Astrocyte of the cerebellum (primary cell): ENCODE measurements around the gene CCDC107.
"Not testable (repeated sequence)": the region's sequence is repeated elsewhere in the genome, so short reads cannot be mapped to it uniquely, and the experiment has no call there.

ENCODE experiments used
- DNase-seq: peaks from one replicate; pipeline ENCODE4 v3.0.0-alpha.2; 2011; ENCODE audit warnings: low read depth
- H3K4me3 ChIP-seq: 2 replicates; pipeline ENCODE4 v1.5.1; 2011; ENCODE audit warnings: mild to moderate bottlenecking, low read depth, low read length, moderate library complexity
- in situ Hi-C: cut with HindIII; loops from 2 replicates; pipeline ENCODE4 v1.10.0; 2017; ENCODE audit warnings: low sequenced_read_pairs
- TF ChIP-seq, protein P1 (sequence below): IDR thresholded peaks from 2 replicates; pipeline ENCODE4 v1.5.1; 2012; ENCODE audit warnings: low read length, low read depth, moderate library complexity, mild to moderate bottlenecking; ENCODE audit errors: missing control alignments

The CCDC107 gene

DNA sequence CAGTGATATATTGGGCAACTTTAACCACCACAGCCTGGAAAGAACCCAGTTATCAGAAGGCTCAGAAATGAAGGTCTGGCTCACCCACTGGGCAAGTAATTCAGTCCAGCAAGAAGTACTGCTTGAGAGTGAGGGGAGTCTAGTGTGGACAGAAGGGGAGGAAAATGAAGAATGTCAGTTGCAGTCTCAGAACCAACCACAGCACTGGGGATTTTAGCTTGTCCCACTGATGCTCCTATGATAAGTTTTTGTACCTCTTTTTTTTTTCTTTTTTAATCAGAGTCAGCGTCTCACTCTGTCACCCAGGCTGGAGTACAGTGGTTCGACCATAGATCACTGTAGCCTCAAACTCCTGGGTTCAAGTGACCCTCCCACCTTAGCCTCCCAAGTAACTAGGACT, 30.5 kb upstream of the CCDC107 start:
- DNase-seq = no peak
- in situ Hi-C loops = no loop called here
- TF ChIP-seq, protein P1, sequence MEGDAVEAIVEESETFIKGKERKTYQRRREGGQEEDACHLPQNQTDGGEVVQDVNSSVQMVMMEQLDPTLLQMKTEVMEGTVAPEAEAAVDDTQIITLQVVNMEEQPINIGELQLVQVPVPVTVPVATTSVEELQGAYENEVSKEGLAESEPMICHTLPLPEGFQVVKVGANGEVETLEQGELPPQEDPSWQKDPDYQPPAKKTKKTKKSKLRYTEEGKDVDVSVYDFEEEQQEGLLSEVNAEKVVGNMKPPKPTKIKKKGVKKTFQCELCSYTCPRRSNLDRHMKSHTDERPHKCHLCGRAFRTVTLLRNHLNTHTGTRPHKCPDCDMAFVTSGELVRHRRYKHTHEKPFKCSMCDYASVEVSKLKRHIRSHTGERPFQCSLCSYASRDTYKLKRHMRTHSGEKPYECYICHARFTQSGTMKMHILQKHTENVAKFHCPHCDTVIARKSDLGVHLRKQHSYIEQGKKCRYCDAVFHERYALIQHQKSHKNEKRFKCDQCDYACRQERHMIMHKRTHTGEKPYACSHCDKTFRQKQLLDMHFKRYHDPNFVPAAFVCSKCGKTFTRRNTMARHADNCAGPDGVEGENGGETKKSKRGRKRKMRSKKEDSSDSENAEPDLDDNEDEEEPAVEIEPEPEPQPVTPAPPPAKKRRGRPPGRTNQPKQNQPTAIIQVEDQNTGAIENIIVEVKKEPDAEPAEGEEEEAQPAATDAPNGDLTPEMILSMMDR = no peak

DNA sequence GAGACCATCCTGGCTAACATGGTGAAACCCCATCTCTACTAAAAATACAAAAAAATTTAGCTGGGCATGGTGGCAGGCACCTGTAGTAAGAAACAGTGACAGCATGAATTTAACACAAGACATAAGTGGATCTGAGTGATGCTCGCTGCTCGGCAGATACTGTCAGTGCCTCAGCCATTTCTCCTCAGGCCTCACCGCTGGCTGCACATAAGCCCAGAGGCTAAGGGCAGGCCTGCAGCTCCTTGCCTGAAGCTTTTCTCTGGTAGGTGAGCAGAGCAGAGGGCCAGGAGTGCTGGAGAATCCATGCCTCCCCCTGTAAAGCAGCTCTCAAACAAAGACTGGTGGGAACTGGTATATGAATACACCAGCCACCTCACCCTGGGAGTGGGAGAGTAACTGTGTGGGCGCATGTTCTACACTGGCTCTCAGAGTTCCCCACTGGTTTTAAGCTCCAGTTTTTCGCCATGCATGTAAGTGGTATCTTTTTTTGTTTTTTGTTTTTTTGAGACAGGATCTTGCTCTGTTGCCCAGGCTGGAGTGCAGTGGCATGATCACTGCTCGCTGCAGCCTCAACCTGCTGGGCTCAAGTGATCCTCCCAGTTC, 29.6 kb upstream of the CCDC107 start:
- in situ Hi-C loops = no loop called here
- H3K4me3 ChIP-seq = no peak overlapping the region
- no peak for DNase-seq
- TF ChIP-seq, protein P1 = no peak

More for the DNA sequence above, 30.5 kb upstream of the CCDC107 start:
- no peak overlapping the region for H3K4me3 ChIP-seq

DNA sequence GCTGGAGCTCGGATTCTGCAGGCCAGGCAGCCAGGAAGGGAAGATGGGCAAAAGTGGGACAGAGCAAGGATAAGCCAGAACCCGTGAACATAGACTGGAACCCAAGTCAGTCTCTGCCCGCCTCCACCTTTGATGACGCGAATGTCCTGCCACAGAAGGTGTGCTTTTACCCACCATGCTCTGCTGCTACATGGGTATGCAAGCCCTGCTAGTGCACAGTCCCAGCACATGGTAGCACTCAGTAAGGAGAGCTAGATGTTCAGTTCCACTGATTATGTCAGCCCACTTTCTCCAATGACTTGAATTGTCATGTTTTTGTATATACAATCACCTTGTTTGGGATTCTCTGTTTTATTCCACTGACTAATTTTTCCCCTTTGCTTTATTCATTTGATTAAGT, 28.5 kb upstream of the CCDC107 start:
- no peak overlapping the region for H3K4me3 ChIP-seq
- TF ChIP-seq, protein P1 = no peak
- no peak for DNase-seq
- in situ Hi-C loops = no loop called here

DNA sequence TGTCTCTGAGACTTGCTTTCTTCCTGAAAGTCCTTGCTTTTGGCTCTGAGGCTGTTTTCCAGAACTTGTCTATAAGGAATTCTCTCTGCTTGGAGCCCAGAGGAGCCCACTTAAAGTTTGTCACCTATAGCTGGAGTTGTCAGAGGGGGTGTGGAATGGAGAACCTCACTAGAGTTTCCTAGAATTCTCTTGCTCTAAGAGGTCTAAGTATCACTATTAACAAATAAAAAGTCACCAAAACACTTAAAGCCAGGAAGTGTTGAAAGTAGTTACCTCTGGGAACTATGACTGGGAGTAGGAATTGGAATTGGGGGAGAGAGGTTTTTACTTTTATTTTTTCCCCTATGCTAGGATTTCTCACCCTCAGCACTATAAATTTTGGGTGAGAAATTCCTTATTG, 22.4 kb upstream of the CCDC107 start:
- in situ Hi-C loops = no loop called here
- no peak overlapping the region for H3K4me3 ChIP-seq
- DNase-seq = no peak
- TF ChIP-seq, protein P1 = no peak

DNA sequence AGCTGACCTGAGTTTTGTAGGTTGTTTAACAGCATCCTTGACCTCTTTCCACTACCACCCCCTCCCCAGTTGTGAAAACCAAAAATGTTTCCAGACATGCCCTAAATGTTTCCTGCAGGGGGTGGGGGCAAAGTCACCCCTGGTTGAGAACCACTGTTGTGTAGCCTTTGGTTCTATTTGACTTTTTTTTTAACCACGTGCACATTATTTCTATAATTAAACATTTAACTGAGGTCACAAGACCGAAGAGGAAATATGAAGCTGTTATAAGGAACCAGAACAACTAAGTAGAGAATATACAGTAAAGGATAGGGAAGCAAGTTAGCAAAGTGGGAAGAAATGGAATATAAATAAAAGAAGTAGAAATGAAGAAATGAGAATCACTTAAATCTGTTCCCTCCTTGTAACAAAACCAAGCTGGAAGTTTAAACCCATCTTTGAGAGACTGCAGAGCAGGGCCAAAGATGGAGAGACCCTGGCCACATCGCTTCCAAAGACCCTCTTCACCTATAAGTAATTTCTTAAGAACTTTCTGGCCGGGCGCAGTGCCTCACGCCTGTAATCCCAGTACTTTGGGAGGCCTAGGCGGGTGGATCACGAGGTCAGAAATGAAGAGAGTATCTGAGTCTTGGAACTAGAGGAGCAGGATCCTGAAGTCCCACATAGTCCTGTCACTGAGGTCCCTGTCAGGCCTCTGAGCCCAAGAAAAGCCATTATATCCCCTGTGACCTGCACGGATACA, 21.8 kb upstream of the CCDC107 start:
- TF ChIP-seq, protein P1 = no peak
- in situ Hi-C loops = no loop called here
- DNase-seq = no peak
- H3K4me3 ChIP-seq = no peak overlapping the region

DNA sequence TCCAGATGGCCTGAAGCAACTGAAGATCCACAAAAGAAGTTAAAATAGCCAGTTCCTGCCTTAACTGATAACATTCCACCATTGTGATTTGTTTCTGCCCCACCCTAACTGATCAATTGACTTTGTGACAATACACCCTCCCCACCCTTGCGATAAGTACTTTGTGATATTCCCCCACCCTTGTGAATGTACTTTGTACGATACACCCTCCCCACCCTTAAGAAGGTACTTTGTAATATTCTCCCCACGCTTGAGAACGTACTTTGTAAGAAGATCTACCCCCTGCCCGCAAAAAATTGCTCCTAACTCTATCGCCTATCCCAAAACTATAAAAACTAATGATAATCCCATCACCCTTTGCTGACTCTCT, 21.2 kb upstream of the CCDC107 start:
- in situ Hi-C loops, DNase-seq, H3K4me3 ChIP-seq: not testable (repeated sequence)

DNA sequence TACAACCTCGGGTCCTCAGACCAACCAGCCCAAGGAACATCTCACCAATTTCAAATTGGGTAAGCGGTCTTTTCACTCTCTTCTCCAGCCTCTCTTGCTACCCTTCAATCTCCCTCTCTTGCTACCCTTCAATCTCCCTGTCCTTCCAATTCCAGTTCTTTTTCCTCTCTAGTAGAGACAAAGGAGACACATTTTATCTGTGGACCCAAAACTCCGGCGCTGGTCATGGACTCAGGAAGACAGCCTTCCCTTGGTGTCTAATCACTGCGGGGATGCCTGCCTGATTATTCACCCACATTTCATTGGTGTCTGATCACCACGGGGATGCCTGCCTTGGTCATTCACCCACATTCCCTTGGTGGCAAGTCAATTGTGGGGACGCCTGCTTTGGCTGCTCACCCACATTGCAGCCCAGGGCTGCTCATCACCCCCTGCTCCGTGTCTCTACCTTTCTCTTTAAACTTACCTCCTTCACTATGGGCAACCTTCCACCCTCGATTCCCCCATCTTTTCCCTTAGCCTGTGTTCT, 20.6 kb upstream of the CCDC107 start:
- in situ Hi-C loops, DNase-seq, H3K4me3 ChIP-seq: not testable (repeated sequence)

DNA sequence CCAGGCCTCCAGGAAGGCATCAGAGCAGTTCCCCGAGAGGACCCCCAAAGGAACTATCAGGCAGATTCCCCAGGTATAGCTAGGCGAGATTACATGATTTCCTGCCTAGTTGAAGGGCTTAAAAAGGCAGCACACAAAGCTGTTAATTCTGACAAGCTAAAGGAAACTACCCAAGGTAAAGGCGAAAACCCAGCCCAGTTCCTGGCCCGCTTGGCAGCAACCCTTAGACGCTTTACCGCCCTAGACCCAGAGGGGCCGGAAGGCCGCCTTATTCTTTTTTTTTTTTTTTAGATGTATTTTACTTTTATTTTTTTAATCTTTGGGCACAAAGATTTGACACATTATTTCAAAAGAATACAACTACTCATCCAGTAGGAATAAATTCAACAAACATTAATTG, 19.3 kb upstream of the CCDC107 start:
- H3K4me3 ChIP-seq, in situ Hi-C loops, DNase-seq: not testable (repeated sequence)

DNA sequence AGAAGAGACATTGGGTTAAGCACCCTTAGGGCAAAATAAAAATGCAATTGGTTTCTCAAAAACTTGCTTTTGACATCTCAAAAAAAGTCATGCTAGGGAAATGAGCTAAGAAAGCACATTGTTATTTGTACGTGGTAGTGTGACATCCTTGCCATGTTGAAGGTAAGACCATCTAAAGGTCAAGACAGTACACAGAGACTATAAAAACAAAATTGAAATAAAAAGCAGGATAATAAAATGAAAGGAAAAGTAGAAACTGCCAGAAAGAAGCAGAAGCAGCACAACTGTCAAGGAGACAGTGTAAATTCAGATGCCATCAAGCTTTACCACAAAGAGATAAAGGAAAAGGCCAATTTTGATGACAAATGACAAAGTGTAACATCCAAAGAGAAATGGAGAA, 18.9 kb upstream of the CCDC107 start:
- in situ Hi-C loops, H3K4me3 ChIP-seq, DNase-seq: not testable (repeated sequence)
